ENCODE results near the gene TMA16.

Gene TMA16

GRCh38 chr4:163564221-163564720 is 69.8 kb downstream of the TMA16 start:
- no peak for DNase-seq

GRCh38 chr4:163565226-163566135 is 71.0 kb downstream of the TMA16 start:
- no peak for DNase-seq

GRCh38 chr4:163566257-163566796 is 71.8 kb downstream of the TMA16 start:
- DNase-seq = no peak

DNA sequence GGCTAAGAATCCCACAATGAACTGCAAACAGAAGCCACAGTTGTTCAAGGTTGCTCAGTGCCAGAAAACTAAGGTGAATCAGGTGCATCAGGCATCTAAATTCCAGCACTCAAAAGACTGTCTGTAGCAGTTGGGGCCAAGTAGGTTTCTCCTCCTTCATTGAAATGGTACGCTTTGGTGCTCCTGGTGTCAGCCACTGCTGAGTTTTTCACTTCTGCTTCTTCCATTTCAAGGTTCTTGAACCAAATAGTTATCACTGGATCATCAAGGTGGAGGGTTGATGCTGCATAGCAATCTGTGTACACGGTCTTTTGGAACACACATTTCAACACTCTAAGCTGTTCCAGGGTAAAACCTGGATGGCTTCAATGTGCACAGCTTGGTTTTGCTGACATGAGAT is 74.4 kb downstream of the TMA16 start:
- no peak for DNase-seq
